WTC11 (cell line): Measurements from ENCODE around the gene DYNC2LI1. TPM values are rescaled to one million over a fixed set of nuclear protein-coding genes. Genes with fewer than 3 reads are reported as not detected.

Experiments
- ATAC-seq: fragments of 200-7000 bp; cut with Tn5 transposase; 2 replicates; pipeline ENCODE4 v1.10.0; 2021; ENCODE audit warnings: mild to moderate bottlenecking, moderate library complexity
- CTCF ChIA-PET: fragments of 300-600 bp; sonication (Branson Sonifier 250); formaldehyde crosslinking; loops from one replicate; lab custom pipeline; 2021; ENCODE audit warnings: antibody characterized with exemption; lab: Charles Lee
- POLR2A ChIA-PET: fragments of 350-600 bp; sonication (Branson Sonifier 250); formaldehyde crosslinking; loops from one replicate; lab custom pipeline; 2021; ENCODE audit warnings: antibody characterized with exemption; lab: Charles Lee
- DNase-seq: peaks from one replicate; pipeline ENCODE4 v3.0.0; 2021; ENCODE audit warnings: low spot score
- H3K27ac Mint-ChIP-seq: 2 replicates; pipeline ENCODE4 v1.8.0; 2021; ENCODE audit warnings: mixed read lengths
- H3K27me3 Mint-ChIP-seq: 2 replicates; pipeline ENCODE4 v1.8.0; 2021; ENCODE audit warnings: low read depth, mild to moderate bottlenecking, moderate library complexity, mixed read lengths
- H3K36me3 Mint-ChIP-seq: 2 replicates; pipeline ENCODE4 v1.8.0; 2021; ENCODE audit warnings: mixed read lengths
- H3K4me1 Mint-ChIP-seq: 2 replicates; pipeline ENCODE4 v1.8.0; 2022; ENCODE audit warnings: mixed read lengths
- H3K4me3 Mint-ChIP-seq: 2 replicates; pipeline ENCODE4 v1.8.0; 2021; ENCODE audit warnings: mild to moderate bottlenecking, moderate library complexity, mixed read lengths
- H3K9me3 Mint-ChIP-seq: 2 replicates; pipeline ENCODE4 v1.8.0; 2021; ENCODE audit warnings: mixed read lengths
- FOXJ3 ChIP-seq: sonication (generic); formaldehyde crosslinking; IDR thresholded peaks from 2 replicates; pipeline ENCODE4 v1.9.0; 2021; ENCODE audit warnings: missing genetic modification reagents, mild to moderate bottlenecking, borderline replicate concordance
- JAZF1 ChIP-seq: fragments of 250-450 bp; sonication (Bioruptor Pico); IDR thresholded peaks from 2 replicates; pipeline ENCODE4 v1.9.0; 2021; ENCODE audit warnings: moderate library complexity, mild to moderate bottlenecking, inconsistent platforms
- JUN ChIP-seq: sonication (generic); formaldehyde crosslinking; IDR thresholded peaks from 2 replicates; pipeline ENCODE4 v1.8.0; 2023; ENCODE audit warnings: mild to moderate bottlenecking, missing genetic modification reagents
- MXD4 ChIP-seq: fragments of 250-450 bp; sonication (Bioruptor Pico); IDR thresholded peaks from 2 replicates; pipeline ENCODE4 v1.8.0; 2021; ENCODE audit warnings: mild to moderate bottlenecking, moderate library complexity, borderline replicate concordance
- MYBL2 ChIP-seq: sonication (generic); formaldehyde crosslinking; IDR thresholded peaks from 2 replicates; pipeline ENCODE4 v1.8.1; 2023; ENCODE audit warnings: mild to moderate bottlenecking, moderate library complexity, missing genetic modification reagents
- NFE2L1 ChIP-seq: sonication (generic); formaldehyde crosslinking; IDR thresholded peaks from 2 replicates; pipeline ENCODE4 v1.8.1; 2023; ENCODE audit warnings: missing genetic modification reagents
- PREB ChIP-seq: sonication (generic); formaldehyde crosslinking; IDR thresholded peaks from 2 replicates; pipeline ENCODE4 v1.8.1; 2022; ENCODE audit warnings: mild to moderate bottlenecking, missing genetic modification reagents, moderate library complexity, borderline replicate concordance
- SMAD3 ChIP-seq: sonication (generic); formaldehyde crosslinking; IDR thresholded peaks from 2 replicates; pipeline ENCODE4 v1.8.0; 2022; ENCODE audit warnings: missing genetic modification reagents, mild to moderate bottlenecking, borderline replicate concordance
- SMAD4 ChIP-seq: sonication (generic); formaldehyde crosslinking; IDR thresholded peaks from 2 replicates; pipeline ENCODE4 v1.8.0; 2022; ENCODE audit warnings: mild to moderate bottlenecking, missing genetic modification reagents
- ZBTB21 ChIP-seq: sonication (generic); formaldehyde crosslinking; IDR thresholded peaks from 2 replicates; pipeline ENCODE4 v1.8.1; 2023; ENCODE audit warnings: mild to moderate bottlenecking, missing genetic modification reagents, borderline replicate concordance
- ZMAT4 ChIP-seq: fragments of 250-450 bp; sonication (Bioruptor Pico); IDR thresholded peaks from 2 replicates; pipeline ENCODE4 v1.9.0; 2021; ENCODE audit warnings: mild to moderate bottlenecking
- ZNF232 ChIP-seq: sonication (generic); formaldehyde crosslinking; IDR thresholded peaks from 2 replicates; pipeline ENCODE4 v1.8.0; 2022; ENCODE audit warnings: mild to moderate bottlenecking, missing genetic modification reagents
- ZNF281 ChIP-seq: sonication (generic); formaldehyde crosslinking; IDR thresholded peaks from 2 replicates; pipeline ENCODE4 v1.8.0; 2023; ENCODE audit warnings: mild to moderate bottlenecking, missing genetic modification reagents
- ZNF396 ChIP-seq: fragments of 250-450 bp; sonication (Bioruptor Pico); IDR thresholded peaks from 2 replicates; pipeline ENCODE4 v1.8.0; 2021; ENCODE audit warnings: mild to moderate bottlenecking, moderate library complexity, borderline replicate concordance
- ZNF416 ChIP-seq: fragments of 250-450 bp; sonication (Bioruptor Pico); IDR thresholded peaks from 2 replicates; pipeline ENCODE4 v1.9.0; 2021; ENCODE audit warnings: mild to moderate bottlenecking, inconsistent platforms
- ZNF532 ChIP-seq: fragments of 250-450 bp; sonication (Bioruptor Pico); IDR thresholded peaks from 2 replicates; pipeline ENCODE4 v1.9.0; 2021; ENCODE audit warnings: mild to moderate bottlenecking, borderline replicate concordance
- total RNA-seq: library from RNA; stranded (reverse); gene quantifications from 3 replicates; pipeline ENCODE4 v1.2.3, GENCODE V29; 2021
- TF ChIP-seq, protein P1 (sequence below): fragments of 250-450 bp; sonication (Bioruptor Pico); IDR thresholded peaks from 2 replicates; pipeline ENCODE4 v1.8.0; 2021; ENCODE audit warnings: mild to moderate bottlenecking
- TF ChIP-seq, protein P2 (sequence below): fragments of 250-450 bp; sonication (Bioruptor Pico); IDR thresholded peaks from 2 replicates; pipeline ENCODE4 v1.9.0; 2021; ENCODE audit warnings: moderate library complexity, mild to moderate bottlenecking, inconsistent platforms, borderline replicate concordance
- TF ChIP-seq, protein P3 (sequence below): fragments of 200-600 bp; IDR thresholded peaks from 2 replicates; pipeline ENCODE4 v1.8.0; 2022; ENCODE audit warnings: antibody characterized with exemption
- TF ChIP-seq, protein P4 (sequence below): fragments of 250-450 bp; sonication (Bioruptor Pico); conservative IDR thresholded peaks from 2 replicates; pipeline ENCODE4 v1.9.0; 2021; ENCODE audit warnings: mild to moderate bottlenecking
- TF ChIP-seq, protein P5 (sequence below): sonication (generic); formaldehyde crosslinking; IDR thresholded peaks from 2 replicates; pipeline ENCODE4 v1.8.0; 2022; ENCODE audit warnings: mild to moderate bottlenecking, missing genetic modification reagents

Gene DYNC2LI1
- total RNA-seq, 1 experiment from 2014 or later: 7.0 TPM

DNA sequence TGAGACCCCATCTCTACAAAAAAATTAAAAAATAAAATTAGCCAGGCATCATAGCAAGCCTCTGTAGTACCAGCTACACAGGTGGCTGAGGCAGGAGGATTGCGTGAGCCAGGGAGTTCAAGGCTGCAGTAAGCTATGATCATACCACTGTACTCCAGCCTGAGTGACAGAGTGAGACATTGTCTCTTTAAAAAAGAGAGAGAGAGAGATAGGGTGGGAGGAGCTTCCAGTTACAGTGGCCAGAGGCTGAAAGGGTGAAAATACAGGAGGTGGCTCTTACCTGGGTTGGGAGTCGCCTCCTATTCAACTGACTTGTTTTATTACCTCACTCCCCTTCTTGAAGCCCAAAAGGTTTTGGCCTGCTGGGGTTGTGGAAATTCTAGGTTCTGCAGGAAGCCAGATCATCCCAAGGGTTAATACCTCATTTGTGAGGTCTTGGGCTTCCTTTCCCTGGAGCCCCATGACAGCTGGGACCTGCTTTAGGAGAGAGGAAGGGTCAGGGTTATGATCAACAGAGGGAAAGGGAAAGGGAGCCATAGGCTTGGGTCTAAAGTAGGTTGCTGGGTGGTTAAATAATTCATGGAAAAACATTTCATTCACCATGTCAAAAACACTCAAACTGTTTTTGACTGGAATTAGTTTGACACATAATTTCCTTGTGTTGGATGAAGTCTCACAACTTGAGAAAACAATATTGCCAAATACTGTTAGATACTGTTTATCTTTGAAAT lies 17.4 kb downstream of the DYNC2LI1 start (continued):
- TF ChIP-seq, protein P1, sequence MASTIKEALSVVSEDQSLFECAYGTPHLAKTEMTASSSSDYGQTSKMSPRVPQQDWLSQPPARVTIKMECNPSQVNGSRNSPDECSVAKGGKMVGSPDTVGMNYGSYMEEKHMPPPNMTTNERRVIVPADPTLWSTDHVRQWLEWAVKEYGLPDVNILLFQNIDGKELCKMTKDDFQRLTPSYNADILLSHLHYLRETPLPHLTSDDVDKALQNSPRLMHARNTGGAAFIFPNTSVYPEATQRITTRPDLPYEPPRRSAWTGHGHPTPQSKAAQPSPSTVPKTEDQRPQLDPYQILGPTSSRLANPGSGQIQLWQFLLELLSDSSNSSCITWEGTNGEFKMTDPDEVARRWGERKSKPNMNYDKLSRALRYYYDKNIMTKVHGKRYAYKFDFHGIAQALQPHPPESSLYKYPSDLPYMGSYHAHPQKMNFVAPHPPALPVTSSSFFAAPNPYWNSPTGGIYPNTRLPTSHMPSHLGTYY (CRISPR knock-in tag): no peak
- TF ChIP-seq SMAD3 (no peak), SMAD4 (CRISPR knock-in tag) (no peak), ZNF416 (CRISPR knock-in tag) (no peak), ZBTB21 (CRISPR knock-in tag) (no peak), ZNF232 (CRISPR knock-in tag) (no peak)
- TF ChIP-seq, protein P2, sequence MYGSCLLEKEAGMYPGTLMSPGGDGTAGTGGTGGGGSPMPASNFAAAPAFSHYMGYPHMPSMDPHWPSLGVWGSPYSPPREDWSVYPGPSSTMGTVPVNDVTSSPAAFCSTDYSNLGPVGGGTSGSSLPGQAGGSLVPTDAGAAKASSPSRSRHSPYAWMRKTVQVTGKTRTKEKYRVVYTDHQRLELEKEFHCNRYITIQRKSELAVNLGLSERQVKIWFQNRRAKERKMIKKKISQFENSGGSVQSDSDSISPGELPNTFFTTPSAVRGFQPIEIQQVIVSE: no peak

- H3K27me3 Mint-ChIP-seq: no peaks in the 10 kb centered on the region
- H3K27ac Mint-ChIP-seq: no peak overlapping the region
- ChIA-PET POLR2A (no interaction called here), CTCF (no interaction called here)
- H3K36me3 Mint-ChIP-seq: no peaks in the 10 kb centered on the region
- no peaks in the 10 kb centered on the region for H3K9me3 Mint-ChIP-seq
- H3K4me3 Mint-ChIP-seq: no peak overlapping the region
- H3K4me1 Mint-ChIP-seq: no peaks in the 10 kb centered on the region
- no peak for ATAC-seq
- no peak for DNase-seq
- TF ChIP-seq, protein P3, sequence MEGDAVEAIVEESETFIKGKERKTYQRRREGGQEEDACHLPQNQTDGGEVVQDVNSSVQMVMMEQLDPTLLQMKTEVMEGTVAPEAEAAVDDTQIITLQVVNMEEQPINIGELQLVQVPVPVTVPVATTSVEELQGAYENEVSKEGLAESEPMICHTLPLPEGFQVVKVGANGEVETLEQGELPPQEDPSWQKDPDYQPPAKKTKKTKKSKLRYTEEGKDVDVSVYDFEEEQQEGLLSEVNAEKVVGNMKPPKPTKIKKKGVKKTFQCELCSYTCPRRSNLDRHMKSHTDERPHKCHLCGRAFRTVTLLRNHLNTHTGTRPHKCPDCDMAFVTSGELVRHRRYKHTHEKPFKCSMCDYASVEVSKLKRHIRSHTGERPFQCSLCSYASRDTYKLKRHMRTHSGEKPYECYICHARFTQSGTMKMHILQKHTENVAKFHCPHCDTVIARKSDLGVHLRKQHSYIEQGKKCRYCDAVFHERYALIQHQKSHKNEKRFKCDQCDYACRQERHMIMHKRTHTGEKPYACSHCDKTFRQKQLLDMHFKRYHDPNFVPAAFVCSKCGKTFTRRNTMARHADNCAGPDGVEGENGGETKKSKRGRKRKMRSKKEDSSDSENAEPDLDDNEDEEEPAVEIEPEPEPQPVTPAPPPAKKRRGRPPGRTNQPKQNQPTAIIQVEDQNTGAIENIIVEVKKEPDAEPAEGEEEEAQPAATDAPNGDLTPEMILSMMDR: no peak
- TF ChIP-seq, protein P4, sequence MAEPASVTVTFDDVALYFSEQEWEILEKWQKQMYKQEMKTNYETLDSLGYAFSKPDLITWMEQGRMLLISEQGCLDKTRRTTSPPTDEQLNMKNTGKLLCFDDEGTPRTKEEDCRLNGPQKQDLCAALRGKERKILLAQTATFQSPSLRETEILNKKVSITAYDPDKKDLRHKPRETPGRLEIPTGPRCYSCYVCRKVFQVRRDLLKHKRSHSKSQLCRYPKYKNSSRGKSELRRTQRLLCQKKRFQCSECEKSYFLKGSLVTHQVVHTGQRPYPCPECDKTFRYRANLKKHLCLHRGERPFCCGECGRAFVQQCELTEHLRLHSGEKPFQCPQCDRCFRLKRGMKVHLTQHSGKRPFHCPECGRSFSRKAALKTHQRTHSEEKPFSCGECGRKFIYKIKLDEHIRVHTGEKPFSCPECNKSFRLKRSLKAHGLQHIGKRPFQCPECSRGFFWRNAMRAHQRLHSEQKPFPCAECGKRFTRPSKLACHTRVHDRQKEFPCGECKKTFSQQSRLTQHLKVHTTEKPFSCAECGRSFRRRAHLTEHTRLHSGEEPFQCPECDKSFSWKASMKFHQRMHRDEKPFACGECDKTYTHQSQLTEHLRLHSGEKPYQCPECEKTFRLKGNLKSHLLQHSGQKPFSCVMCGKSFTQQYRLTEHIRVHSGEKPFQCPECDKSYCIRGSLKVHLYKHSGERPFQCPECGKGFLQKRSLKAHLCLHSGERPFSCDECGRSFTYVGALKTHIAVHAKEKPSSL (CRISPR knock-in tag): no peak
- TF ChIP-seq ZNF396 (CRISPR knock-in tag): no peak
- no peak for TF ChIP-seq FOXJ3 (CRISPR knock-in tag)
- TF ChIP-seq SMAD3: no peak
- TF ChIP-seq ZMAT4 (CRISPR knock-in tag): no peak
- TF ChIP-seq ZNF281 (CRISPR knock-in tag): no peak
- no peak for TF ChIP-seq MYBL2
- no peak for TF ChIP-seq NFE2L1
- TF ChIP-seq, protein P5, sequence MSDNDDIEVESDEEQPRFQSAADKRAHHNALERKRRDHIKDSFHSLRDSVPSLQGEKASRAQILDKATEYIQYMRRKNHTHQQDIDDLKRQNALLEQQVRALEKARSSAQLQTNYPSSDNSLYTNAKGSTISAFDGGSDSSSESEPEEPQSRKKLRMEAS (CRISPR knock-in tag): no peak
- TF ChIP-seq JUN: no peak
- no peak for TF ChIP-seq MXD4
- no peak for TF ChIP-seq ZNF532 (CRISPR knock-in tag)
- TF ChIP-seq PREB (CRISPR knock-in tag): no peak
- no peak for TF ChIP-seq JAZF1
These were observed 18.8 kb downstream of the DYNC2LI1 start for GRCh38 chr2:43792653-43793052.
